HG02642 (cell line): ENCODE data around the gene PDGFB.

Source experiments
- ATAC-seq: cut with Tn5 transposase; IDR thresholded peaks from one replicate; pipeline ENCODE4 v1.9.1; 2021; ENCODE audit warnings: mild to moderate bottlenecking; ENCODE audit not compliant: unreplicated experiment, poor library complexity

The PDGFB gene

GRCh38 chr22:39178206-39179111 is 66.3 kb downstream of the PDGFB start:
- no peak for ATAC-seq

GRCh38 chr22:39177791-39178190 is 67.0 kb downstream of the PDGFB start:
- no peak for ATAC-seq

- ATAC-seq: no peak
Observed at GRCh38 chr22:39177456-39177775, 67.4 kb downstream of the PDGFB start.

GRCh38 chr22:39176714-39177455 is 67.9 kb downstream of the PDGFB start:
- no peak for ATAC-seq

- ATAC-seq: no peak
Observed at GRCh38 chr22:39176143-39176713, 68.6 kb downstream of the PDGFB start.

GRCh38 chr22:39175353-39176142 is 69.2 kb downstream of the PDGFB start:
- ATAC-seq: no peak

- ATAC-seq: no peak
Observed at GRCh38 chr22:39174498-39175352, 70.1 kb downstream of the PDGFB start.

- ATAC-seq: no peak
Observed at GRCh38 chr22:39173787-39174497, 70.8 kb downstream of the PDGFB start.
